Measurements from ENCODE around the gene CDHR3.
"Not testable (repeated sequence)": the region's sequence is repeated elsewhere in the genome, so short reads cannot be mapped to it uniquely, and the experiment has no call there.

CDHR3 gene

GRCh38 chr7:105963038-105963667 lies at the start of gene CDHR3:
TSS of gene CDHR3 (plus strand) at chr7:105963264. CDS start at chr7:105963319, 55 bp downstream.
- DNase-seq (ENCODE audit: low read depth), result no peak

- no peak for DNase-seq (ENCODE audit: low read depth)
These were observed 49.1 kb upstream of the CDHR3 start for GRCh38 chr7:105913947-105914346.

- DNase-seq (ENCODE audit: low read depth), result no peak
These were observed 46.5 kb upstream of the CDHR3 start for GRCh38 chr7:105916603-105917002.

GRCh38 chr7:105917659-105918058 lies 45.4 kb upstream of the CDHR3 start:
- DNase-seq (ENCODE audit: low read depth), result no peak

GRCh38 chr7:105920766-105921165 lies 42.3 kb upstream of the CDHR3 start:
- no peak for DNase-seq (ENCODE audit: low read depth)

GRCh38 chr7:105924945-105925344 lies 38.1 kb upstream of the CDHR3 start:
- no peak for DNase-seq (ENCODE audit: low read depth)

- DNase-seq (ENCODE audit: low read depth), result no peak
These were observed 36.9 kb upstream of the CDHR3 start for GRCh38 chr7:105926131-105926530.

- no peak for DNase-seq (ENCODE audit: low read depth)
These were observed 31.9 kb upstream of the CDHR3 start for GRCh38 chr7:105931179-105931578.

GRCh38 chr7:105932835-105933477 lies 30.1 kb upstream of the CDHR3 start:
- DNase-seq (ENCODE audit: low read depth), result no peak

- DNase-seq (ENCODE audit: low read depth), result no peak
These were observed 28.4 kb upstream of the CDHR3 start for GRCh38 chr7:105934572-105935185.

GRCh38 chr7:105935250-105935649 lies 27.8 kb upstream of the CDHR3 start:
- DNase-seq (ENCODE audit: low read depth), result no peak

- no peak for DNase-seq (ENCODE audit: low read depth)
These were observed 25.7 kb upstream of the CDHR3 start for GRCh38 chr7:105937411-105937810.

- no peak for DNase-seq (ENCODE audit: low read depth)
These were observed 23.0 kb upstream of the CDHR3 start for GRCh38 chr7:105940109-105940508.

GRCh38 chr7:105941596-105941995 lies 21.5 kb upstream of the CDHR3 start:
- no peak for DNase-seq (ENCODE audit: low read depth)

GRCh38 chr7:105943486-105943885 lies 19.6 kb upstream of the CDHR3 start:
- no peak for DNase-seq (ENCODE audit: low read depth)

GRCh38 chr7:105945848-105946247 lies 17.2 kb upstream of the CDHR3 start:
- no peak for DNase-seq (ENCODE audit: low read depth)

- no peak for DNase-seq (ENCODE audit: low read depth)
These were observed 11.5 kb upstream of the CDHR3 start for GRCh38 chr7:105951597-105951996.

- DNase-seq (ENCODE audit: low read depth), result no peak
These were observed 10.0 kb upstream of the CDHR3 start for GRCh38 chr7:105952917-105953595.

GRCh38 chr7:105954711-105955110 lies 8.4 kb upstream of the CDHR3 start:
- no peak for DNase-seq (ENCODE audit: low read depth)

- DNase-seq (ENCODE audit: low read depth), result not testable (repeated sequence)
These were observed 7.2 kb upstream of the CDHR3 start for GRCh38 chr7:105955651-105956466.

- no peak for DNase-seq (ENCODE audit: low read depth)
These were observed 5.1 kb upstream of the CDHR3 start for GRCh38 chr7:105958012-105958411.

- no peak for DNase-seq (ENCODE audit: low read depth)
These were observed 711 bp upstream of the CDHR3 start for GRCh38 chr7:105962353-105962752.
